AG04450 (cell line): ENCODE data around the gene KRTAP5-2. TPM values are rescaled to one million over a fixed set of nuclear protein-coding genes. Genes with fewer than 3 reads are reported as not detected.
"Not testable (repeated sequence)": the region's sequence is repeated elsewhere in the genome, so short reads cannot be mapped to it uniquely, and the experiment has no call there.

ENCODE experiments used
- CTCF ChIA-PET: fragments of 300-600, 350-600 bp; formaldehyde crosslinking; extraction: SDS; loops from one replicate; lab custom pipeline; 2022; ENCODE audit warnings: antibody characterized with exemption, inconsistent platforms; lab: Charles Lee
- POLR2A ChIA-PET: fragments of 350-600 bp; formaldehyde crosslinking; extraction: SDS; loops from one replicate; lab custom pipeline; 2021; ENCODE audit warnings: antibody characterized with exemption, inconsistent platforms; lab: Yijun Ruan, JAX
- DNase-seq: peaks from one replicate; pipeline ENCODE4 v3.0.0-alpha.2; 2011; ENCODE audit warnings: low read depth, low spot score
- H3K27ac ChIP-seq: one replicate; pipeline ENCODE4 v1.5.1; 2012; ENCODE audit warnings: low read depth, low read length, control low read depth
- H3K27me3 ChIP-seq: one replicate; pipeline ENCODE4 v1.6.0; 2012; ENCODE audit warnings: low read length; ENCODE audit not compliant: control insufficient read depth, insufficient read depth
- H3K4me3 ChIP-seq: 2 replicates; pipeline ENCODE4 v1.5.1; 2011; ENCODE audit warnings: mild to moderate bottlenecking, low read depth, low read length, control low read depth
- H3K9me3 ChIP-seq: 2 replicates; pipeline ENCODE4 v1.5.1; 2012; ENCODE audit warnings: low read length; ENCODE audit not compliant: control insufficient read depth, insufficient read depth
- polyA plus RNA-seq: library from polyadenylated mRNA; depleted of rRNA; stranded (reverse); fragments of >200 nt; gene quantifications from 2 replicates; pipeline ENCODE4 v1.2.3, GENCODE V29; 2011
- TF ChIP-seq, protein P1 (sequence below): IDR thresholded peaks from 2 replicates; pipeline ENCODE4 v1.5.1; 2011; ENCODE audit warnings: low read depth, low read length, control low read depth, inconsistent platforms

KRTAP5-2 gene
- polyA plus RNA-seq, 1 experiment, result not detected

DNA sequence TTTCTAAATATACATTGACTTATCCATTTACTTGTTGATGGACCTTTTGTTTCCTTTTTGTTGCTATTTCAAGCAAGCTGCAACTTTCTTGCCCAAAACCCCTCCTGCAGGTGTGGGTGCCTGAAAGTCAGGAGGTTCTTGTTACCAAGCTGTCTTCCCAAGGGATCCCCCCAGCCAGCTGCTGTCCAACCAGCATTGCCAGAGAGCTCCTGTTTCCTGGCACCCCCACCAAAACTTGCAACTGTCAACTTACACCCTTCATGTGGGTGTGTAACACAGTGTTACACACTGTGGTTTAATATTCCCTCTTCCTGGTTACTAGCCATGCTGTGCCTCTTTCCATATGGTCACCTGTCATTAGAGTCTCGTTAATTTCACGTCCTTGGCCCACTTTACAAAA is 11.4 kb downstream of the KRTAP5-2 start:
- DNase-seq, result no peak
- TF ChIP-seq, protein P1, sequence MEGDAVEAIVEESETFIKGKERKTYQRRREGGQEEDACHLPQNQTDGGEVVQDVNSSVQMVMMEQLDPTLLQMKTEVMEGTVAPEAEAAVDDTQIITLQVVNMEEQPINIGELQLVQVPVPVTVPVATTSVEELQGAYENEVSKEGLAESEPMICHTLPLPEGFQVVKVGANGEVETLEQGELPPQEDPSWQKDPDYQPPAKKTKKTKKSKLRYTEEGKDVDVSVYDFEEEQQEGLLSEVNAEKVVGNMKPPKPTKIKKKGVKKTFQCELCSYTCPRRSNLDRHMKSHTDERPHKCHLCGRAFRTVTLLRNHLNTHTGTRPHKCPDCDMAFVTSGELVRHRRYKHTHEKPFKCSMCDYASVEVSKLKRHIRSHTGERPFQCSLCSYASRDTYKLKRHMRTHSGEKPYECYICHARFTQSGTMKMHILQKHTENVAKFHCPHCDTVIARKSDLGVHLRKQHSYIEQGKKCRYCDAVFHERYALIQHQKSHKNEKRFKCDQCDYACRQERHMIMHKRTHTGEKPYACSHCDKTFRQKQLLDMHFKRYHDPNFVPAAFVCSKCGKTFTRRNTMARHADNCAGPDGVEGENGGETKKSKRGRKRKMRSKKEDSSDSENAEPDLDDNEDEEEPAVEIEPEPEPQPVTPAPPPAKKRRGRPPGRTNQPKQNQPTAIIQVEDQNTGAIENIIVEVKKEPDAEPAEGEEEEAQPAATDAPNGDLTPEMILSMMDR, result no peak
- Histone ChIP-seq H3K27me3 (peaks cover 18% of the 10 kb centered on the region), H3K9me3 (no peaks in the 10 kb centered on the region; the same call in 1 of the 2 replicates), H3K4me3 (no peak overlapping the region), H3K27ac (no peak overlapping the region)
- POLR2A ChIA-PET, result no interaction called here
- CTCF ChIA-PET, result interaction anchor here (1.1 kb wide), 1 partner anchor 8 kb away, joined by 5 read pairs; no protein-coding TSS in a partner anchor

DNA sequence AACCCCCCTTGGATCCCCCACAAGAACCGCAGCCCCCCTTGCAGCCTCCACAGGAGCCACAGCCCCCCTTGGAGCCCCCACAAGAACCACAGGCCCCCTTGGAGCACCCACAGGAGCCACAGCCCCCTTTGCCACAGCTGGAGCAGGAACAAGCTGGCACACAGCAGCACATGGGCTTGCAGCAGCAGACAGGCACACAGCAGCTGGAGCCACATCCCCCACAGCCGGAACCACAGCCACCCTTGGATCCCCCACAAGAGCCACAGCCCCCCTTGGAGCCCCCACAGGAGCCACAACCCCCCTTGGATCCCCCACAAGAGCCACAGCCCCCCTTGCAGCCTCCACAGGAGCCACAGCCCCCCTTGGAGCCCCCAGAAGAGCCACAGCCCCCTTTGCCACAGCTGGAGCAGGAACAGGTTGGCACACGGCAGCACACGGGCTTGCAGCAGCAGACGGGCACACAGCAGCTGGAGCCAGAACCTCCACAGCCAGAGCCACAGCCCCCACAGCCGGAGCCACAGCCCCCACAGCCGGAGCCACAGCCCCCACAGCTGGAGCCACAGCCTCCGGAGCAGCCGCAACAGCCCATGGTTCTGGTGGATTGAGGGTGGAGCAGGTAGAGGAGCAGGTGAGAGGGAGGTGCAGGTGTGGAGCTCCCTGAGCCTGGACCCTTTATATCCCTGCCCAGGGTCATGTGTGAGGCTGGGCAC is 13.3 kb downstream of the KRTAP5-2 start, which contains the start of gene KRTAP5-1:
KRTAP5-1 (minus strand) TSS at position 623 of the 710 bp plus-strand sequence; CDS start at position 589, 34 bp downstream.
- DNase-seq, POLR2A ChIA-PET, H3K9me3 ChIP-seq, CTCF ChIA-PET, H3K27ac ChIP-seq, H3K4me3 ChIP-seq: not testable (repeated sequence)
- peaks cover 14% of the 10 kb centered on the region for H3K27me3 ChIP-seq

DNA sequence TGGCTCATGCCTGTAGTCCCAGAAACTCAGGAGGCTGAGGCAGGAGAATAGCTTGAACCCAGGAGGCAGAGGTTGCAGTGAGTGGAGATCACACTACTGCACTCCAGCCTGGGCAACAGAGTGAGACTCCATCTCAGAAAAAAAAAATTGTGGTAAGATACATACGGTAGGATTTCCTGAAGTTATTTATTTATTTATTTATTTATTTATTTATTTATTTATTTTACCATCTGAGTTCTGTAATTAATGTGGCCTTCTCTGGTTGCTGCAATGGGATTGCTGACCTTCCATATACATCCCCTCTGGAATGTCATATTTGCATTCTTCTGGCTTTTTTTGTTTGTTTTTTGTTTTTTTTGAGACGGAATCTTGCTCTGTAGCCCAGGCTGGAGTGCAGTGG is 15.2 kb downstream of the KRTAP5-2 start:
- DNase-seq, H3K4me3 ChIP-seq, H3K9me3 ChIP-seq, POLR2A ChIA-PET, H3K27ac ChIP-seq: not testable (repeated sequence)
- H3K27me3 ChIP-seq, result peaks cover 11% of the 10 kb centered on the region
- CTCF ChIA-PET, result interaction anchor here (1.5 to 2.6 kb wide), 2 partner anchors 13 to 36 kb away, joined by 4 to 17 read pairs; no protein-coding TSS in a partner anchor

DNA sequence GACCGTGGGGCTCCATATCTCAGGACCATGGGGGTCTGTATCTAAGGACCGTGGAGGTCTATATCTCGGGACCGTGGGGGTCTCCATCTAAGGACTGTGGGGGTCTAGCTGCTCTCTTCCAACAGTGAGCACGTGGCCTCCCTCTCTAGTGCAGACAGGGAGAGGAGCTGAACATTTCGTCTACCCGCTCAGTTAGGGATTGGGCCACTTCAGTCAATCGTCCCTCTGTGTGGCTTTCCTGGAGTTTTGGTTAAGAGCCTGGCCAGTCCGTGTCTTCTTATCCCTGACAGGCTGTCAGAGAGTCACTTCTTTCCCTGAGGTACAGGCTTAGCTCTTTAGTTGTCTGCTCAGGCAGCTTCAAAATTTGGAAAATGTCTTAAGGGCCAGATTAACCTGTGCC is 16.1 kb downstream of the KRTAP5-2 start:
- H3K27me3 ChIP-seq, result peaks cover 11% of the 10 kb centered on the region
- CTCF ChIA-PET, result interaction anchor here (1.1 to 2.6 kb wide), 3 partner anchors 12 to 35 kb away, joined by 3 to 17 read pairs (median 4); no protein-coding TSS in a partner anchor
- peaks cover 7% of the 10 kb centered on the region for H3K9me3 ChIP-seq
- no peak overlapping the region for H3K27ac ChIP-seq
- no peak overlapping the region for H3K4me3 ChIP-seq
- no peak for DNase-seq
- TF ChIP-seq, protein P1, result no peak
- POLR2A ChIA-PET, result no interaction called here

DNA sequence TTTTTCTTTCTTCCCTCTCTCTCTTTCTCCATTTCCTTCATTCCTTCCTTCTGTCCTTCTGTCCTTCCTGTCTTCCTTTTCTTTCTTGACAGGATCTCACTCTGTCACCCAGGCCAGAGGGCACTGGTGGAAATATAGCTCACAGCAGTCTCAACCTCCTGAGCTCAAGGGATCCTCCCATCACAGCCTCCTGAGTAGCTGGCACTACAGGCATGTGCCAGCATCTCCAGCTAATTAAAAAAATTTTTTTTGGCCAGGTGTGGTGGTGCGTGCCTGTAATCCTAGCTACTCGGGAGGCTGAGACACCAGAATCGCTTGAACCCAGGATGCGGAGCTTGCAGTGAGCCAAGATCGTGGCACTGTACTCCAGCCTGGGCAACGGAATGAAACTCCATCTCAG is 21.3 kb downstream of the KRTAP5-2 start:
- DNase-seq, result no peak
- CTCF ChIA-PET, result interaction anchor here (0.8 to 2.6 kb wide), 2 partner anchors 18 to 30 kb away, joined by 3 to 20 read pairs; no protein-coding TSS in a partner anchor
- H3K27ac ChIP-seq, result no peak overlapping the region
- H3K4me3 ChIP-seq, result no peak overlapping the region
- POLR2A ChIA-PET, result no interaction called here
- peaks cover 31% of the 10 kb centered on the region for H3K27me3 ChIP-seq
- TF ChIP-seq, protein P1, result no peak
- H3K9me3 ChIP-seq, result peaks cover 7% of the 10 kb centered on the region

DNA sequence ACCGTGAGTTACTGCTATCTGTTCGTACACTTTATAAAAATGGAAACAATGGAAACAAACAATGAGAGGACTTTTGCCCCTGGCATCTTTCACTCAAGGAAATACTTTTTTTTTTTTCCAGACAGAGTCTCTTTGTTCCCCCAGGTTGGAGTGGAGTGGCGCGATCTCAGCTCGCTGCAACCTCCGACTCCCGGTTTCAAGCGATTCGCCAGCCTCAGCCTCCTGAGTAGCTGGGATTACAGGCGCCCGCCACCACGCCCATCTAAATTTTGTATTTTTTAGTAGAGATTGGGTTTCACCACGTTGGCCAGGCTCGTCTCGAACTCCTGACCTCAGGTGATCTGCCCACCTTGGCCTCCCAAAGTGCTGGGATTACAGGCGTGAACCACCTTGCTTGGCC is 22.3 kb downstream of the KRTAP5-2 start:
- not testable (repeated sequence) for H3K27ac ChIP-seq, H3K9me3 ChIP-seq, H3K4me3 ChIP-seq, DNase-seq
- POLR2A ChIA-PET, result interaction anchor here (0.6 kb wide), 1 partner anchor 59 kb away, joined by 4 read pairs; no protein-coding TSS in a partner anchor
- CTCF ChIA-PET, result interaction anchor here (0.6 to 3.5 kb wide), 4 partner anchors 29 to 824 kb away, joined by 3 to 87 read pairs (median 6); no protein-coding TSS in a partner anchor
- peaks cover 31% of the 10 kb centered on the region for H3K27me3 ChIP-seq
